B cell (primary cell): Measurements from ENCODE around the gene SRP54. TPM values are rescaled to one million over a fixed set of nuclear protein-coding genes. Genes with fewer than 3 reads are reported as not detected.

Experiments
- ATAC-seq: fragments of 200-7000 bp; cut with Tn5 transposase; one replicate; pipeline ENCODE4 v1.10.0; 2021; ENCODE audit warnings: low read depth, mild to moderate bottlenecking, moderate number of reproducible peaks, moderate library complexity
- CTCF ChIA-PET: fragments of 350-600 bp; sonication (Branson Sonifier 250); formaldehyde crosslinking; loops from one replicate; lab custom pipeline; 2021; ENCODE audit warnings: antibody characterized with exemption, inconsistent platforms; lab: Charles Lee
- POLR2A ChIA-PET: fragments of 350-600 bp; sonication (Branson Sonifier 250); formaldehyde crosslinking; loops from one replicate; lab custom pipeline; 2021; ENCODE audit warnings: antibody characterized with exemption; lab: Charles Lee
- DNase-seq: peaks from one replicate; pipeline ENCODE4 v3.0.0; 2013
- H2AFZ ChIP-seq: 2 replicates; pipeline ENCODE4 v1.6.1; 2012; ENCODE audit warnings: mild to moderate bottlenecking, low read depth, low read length; ENCODE audit not compliant: insufficient read depth, poor library complexity, severe bottlenecking
- H3K27ac ChIP-seq, 2 donors: 1 replicate in 1 of 2; 2 replicates in 1 of 2; pipeline ENCODE4 v1.5.1; 2012 to 2013; ENCODE audit warnings: low read length in 2 of 2, mild to moderate bottlenecking in 2 of 2, moderate library complexity in 1 of 2
- H3K27me3 ChIP-seq, 4 experiments: fragments of 200-600 bp in 1 of 4; sonication (generic) in 1 of 4; replicated peaks in 1 of 4; 1 replicate in 2 of 4; 2 replicates in 2 of 4; pipeline versions ENCODE4 v1.6.1 to v1.7.0; 2013 to 2016; ENCODE audit warnings: low read length in 3 of 4, mild to moderate bottlenecking in 2 of 4, mixed read lengths in 1 of 4, moderate library complexity in 1 of 4; ENCODE audit not compliant: insufficient read depth in 4 of 4, control insufficient read depth in 3 of 4; ENCODE audit errors: control extremely low read depth in 1 of 4
- H3K36me3 ChIP-seq, 2 experiments: replicated peaks in 1 of 2; 1 replicate in 1 of 2; 2 replicates in 1 of 2; pipeline versions ENCODE4 v1.6.1 to v1.7.1; 2013; ENCODE audit warnings: low read length in 1 of 2; ENCODE audit not compliant: insufficient read depth in 2 of 2, control insufficient read depth in 1 of 2; ENCODE audit errors: control extremely low read depth in 1 of 2, extremely low read depth in 1 of 2
- H3K4me1 ChIP-seq, 2 donors: fragments of 200-600 bp in 1 of 2; sonication (generic) in 1 of 2; 1 replicate in 1 of 2; 2 replicates in 1 of 2; pipeline versions ENCODE4 v1.5.1 to v1.6.1; 2013 to 2017; ENCODE audit warnings: low read length in 2 of 2; ENCODE audit not compliant: control insufficient read depth in 2 of 2, insufficient read depth in 2 of 2
- H3K4me2 ChIP-seq: replicated peaks from 2 replicates; pipeline ENCODE3; 2012; ENCODE audit warnings: mild to moderate bottlenecking, low read depth, low read length; ENCODE audit not compliant: poor library complexity, severe bottlenecking
- H3K4me3 ChIP-seq, 5 experiments: fragments of 200-600 bp in 1 of 5; sonication (generic) in 1 of 5; 1 replicate in 3 of 5; 2 replicates in 2 of 5; pipeline versions ENCODE4 v1.5.1 to v1.7.0; 2011 to 2016; ENCODE audit warnings: low read length in 4 of 5, mild to moderate bottlenecking in 4 of 5, low read depth in 2 of 5, control low read depth in 1 of 5, moderate library complexity in 1 of 5; ENCODE audit not compliant: insufficient read depth in 1 of 5; ENCODE audit errors: control extremely low read depth in 1 of 5, extremely low read depth in 1 of 5
- H3K79me2 ChIP-seq: fragments of 200-600 bp; sonication (generic); one replicate; pipeline ENCODE4 v1.6.0; 2016; ENCODE audit warnings: low read length; ENCODE audit not compliant: control insufficient read depth, insufficient read depth
- H3K9ac ChIP-seq: fragments of 200-600 bp; sonication (generic); 2 replicates; pipeline ENCODE4 v1.6.1; 2017; ENCODE audit warnings: mild to moderate bottlenecking, low read length, moderate library complexity
- H3K9me3 ChIP-seq, 3 donors: one replicate each; pipeline versions ENCODE4 v1.6.1 to v1.7.1; 2013; ENCODE audit warnings: low read length in 2 of 3; ENCODE audit not compliant: control insufficient read depth in 2 of 3, insufficient read depth in 1 of 3; ENCODE audit errors: control extremely low read depth in 1 of 3
- H4K20me1 ChIP-seq: 2 replicates; pipeline ENCODE4 v1.6.0; 2012; ENCODE audit warnings: mild to moderate bottlenecking, low read length; ENCODE audit not compliant: insufficient read depth, control insufficient read depth, poor library complexity, severe bottlenecking
- H3K27ac Mint-ChIP-seq: one replicate; pipeline ENCODE4 v1.8.0; 2021; ENCODE audit warnings: mixed read lengths
- H3K27me3 Mint-ChIP-seq: one replicate; pipeline ENCODE4 v1.8.0; 2021; ENCODE audit warnings: mixed read lengths
- H3K4me1 Mint-ChIP-seq: one replicate; pipeline ENCODE4 v1.8.0; 2021; ENCODE audit warnings: mixed read lengths
- H3K4me3 Mint-ChIP-seq: one replicate; pipeline ENCODE4 v1.8.0; 2021; ENCODE audit warnings: mixed read lengths
- H3K9me3 Mint-ChIP-seq: one replicate; pipeline ENCODE4 v1.8.0; 2022; ENCODE audit warnings: mixed read lengths; ENCODE audit not compliant: insufficient read depth
- EZH2 ChIP-seq: IDR thresholded peaks from 2 replicates; pipeline ENCODE4 v1.6.1; 2012; ENCODE audit warnings: borderline replicate concordance, low read depth, mild to moderate bottlenecking, moderate library complexity, low read length; ENCODE audit not compliant: insufficient read depth, poor library complexity, severe bottlenecking
- WGBS: methylation state at CpG from one replicate; pipeline ENCODE4 v1.1.5; 2013; ENCODE audit warnings: missing lambda C conversion rate; ENCODE audit not compliant: insufficient coverage; 5-methylcytosine and 5-hydroxymethylcytosine counted together
- intact Hi-C: fragments of 100-400 bp; cut with micrococcal nuclease; formaldehyde crosslinking; loops from one replicate; pipeline ENCODE4 v1.10.0; 2022
- polyA plus RNA-seq: library from polyadenylated mRNA; depleted of rRNA; stranded (reverse); fragments of >200 nt; gene quantifications from 2 replicates; pipeline ENCODE4 v1.2.3, GENCODE V29; 2012
- total RNA-seq, 2 donors: library from RNA; stranded (reverse); fragments of 120-200 nt in 1 of 2; gene quantifications; 1 replicate in 1 of 2; 2 replicates in 1 of 2; pipeline versions ENCODE4 v1.2.3 to v1.2.4, GENCODE V29; 2013 to 2022
- TF ChIP-seq, protein P1 (sequence below): fragments of 200-600 bp; IDR thresholded peaks from one replicate; pipeline ENCODE4 v1.8.0; 2022; ENCODE audit warnings: antibody characterized with exemption, mild to moderate bottlenecking

The SRP54 gene
- total and polyA plus RNA-seq, 2 donors (not counting 1 experiment from before 2014, with no cell fraction given), result 18.4 to 54.9 TPM

DNA sequence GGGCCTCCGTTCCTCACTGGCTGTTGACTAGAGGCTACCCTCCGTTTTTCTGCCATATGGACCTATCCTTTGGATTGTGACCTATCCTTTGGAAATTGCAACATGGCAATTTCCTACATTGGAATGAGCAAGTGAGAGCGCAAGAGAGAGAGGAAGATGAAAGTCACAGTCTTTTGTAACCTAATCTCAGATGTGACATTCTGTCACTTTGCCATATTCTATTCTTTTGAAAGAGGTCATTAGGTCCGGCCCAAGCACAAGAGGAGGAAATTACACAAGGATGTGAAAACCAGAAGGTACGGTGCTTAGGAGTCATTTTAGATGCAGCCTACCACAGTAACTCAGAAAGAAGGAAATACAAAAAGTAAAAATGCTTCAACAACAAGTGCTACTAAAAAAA, 47.3 kb upstream of the SRP54 start:
- Histone ChIP-seq H2AFZ (no peak overlapping the region), H3K4me2 (no peak overlapping the region), H3K79me2 (no peaks in the 10 kb centered on the region), H3K27me3 (no peaks in the 10 kb centered on the region), H3K9ac (no peak overlapping the region), H3K4me1 (peaks cover 6 to 10% of the 10 kb centered on the region in 2 donors), H3K27ac (no peak overlapping the region), H3K9me3 (no peaks in the 10 kb centered on the region), H4K20me1 (no peaks in the 10 kb centered on the region), H3K4me3 (no peak overlapping the region), H3K36me3 (no peaks in the 10 kb centered on the region)
- intact Hi-C loops, result no loop called here
- ChIA-PET CTCF (no interaction called here), POLR2A (no interaction called here)
- Mint-ChIP-seq H3K27me3 (no peaks in the 10 kb centered on the region), H3K27ac (no peak overlapping the region), H3K4me3 (no peak overlapping the region), H3K4me1 (peaks cover 9% of the 10 kb centered on the region), H3K9me3 (no peaks in the 10 kb centered on the region)
- TF ChIP-seq, protein P1, sequence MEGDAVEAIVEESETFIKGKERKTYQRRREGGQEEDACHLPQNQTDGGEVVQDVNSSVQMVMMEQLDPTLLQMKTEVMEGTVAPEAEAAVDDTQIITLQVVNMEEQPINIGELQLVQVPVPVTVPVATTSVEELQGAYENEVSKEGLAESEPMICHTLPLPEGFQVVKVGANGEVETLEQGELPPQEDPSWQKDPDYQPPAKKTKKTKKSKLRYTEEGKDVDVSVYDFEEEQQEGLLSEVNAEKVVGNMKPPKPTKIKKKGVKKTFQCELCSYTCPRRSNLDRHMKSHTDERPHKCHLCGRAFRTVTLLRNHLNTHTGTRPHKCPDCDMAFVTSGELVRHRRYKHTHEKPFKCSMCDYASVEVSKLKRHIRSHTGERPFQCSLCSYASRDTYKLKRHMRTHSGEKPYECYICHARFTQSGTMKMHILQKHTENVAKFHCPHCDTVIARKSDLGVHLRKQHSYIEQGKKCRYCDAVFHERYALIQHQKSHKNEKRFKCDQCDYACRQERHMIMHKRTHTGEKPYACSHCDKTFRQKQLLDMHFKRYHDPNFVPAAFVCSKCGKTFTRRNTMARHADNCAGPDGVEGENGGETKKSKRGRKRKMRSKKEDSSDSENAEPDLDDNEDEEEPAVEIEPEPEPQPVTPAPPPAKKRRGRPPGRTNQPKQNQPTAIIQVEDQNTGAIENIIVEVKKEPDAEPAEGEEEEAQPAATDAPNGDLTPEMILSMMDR, result no peak
- TF ChIP-seq EZH2, result no peak
- DNase-seq, result no peak
- WGBS, result 90% methylated on average over 2 of the region's 5 CpGs
- no peak for ATAC-seq

GRCh38 chr14:34937442-34937841, 45.4 kb upstream of the SRP54 start:
- Mint-ChIP-seq H3K4me3 (no peak overlapping the region), H3K9me3 (peaks cover 4% of the 10 kb centered on the region), H3K27ac (no peak overlapping the region), H3K4me1 (no peaks in the 10 kb centered on the region), H3K27me3 (no peaks in the 10 kb centered on the region)
- no peak for ATAC-seq
- Histone ChIP-seq H3K79me2 (no peaks in the 10 kb centered on the region), H3K27ac (no peak overlapping the region), H3K27me3 (no peaks in the 10 kb centered on the region), H3K9me3 (peaks cover 0 to under 1% (median 0%) of the 10 kb centered on the region in 3 donors), H4K20me1 (no peaks in the 10 kb centered on the region), H3K4me1 (no peaks in the 10 kb centered on the region), H3K9ac (no peak overlapping the region), H2AFZ (no peak overlapping the region), H3K4me3 (no peak overlapping the region), H3K4me2 (no peak overlapping the region), H3K36me3 (no peaks in the 10 kb centered on the region)
- ChIA-PET CTCF (no interaction called here), POLR2A (no interaction called here)
- WGBS, result 49% methylated on average over 3 of the region's 6 CpGs
- TF ChIP-seq EZH2, result no peak
- TF ChIP-seq, protein P1, result no peak
- intact Hi-C loops, result no loop called here
- no peak for DNase-seq
